Measurements from ENCODE around the gene DRAXIN. TPM values are rescaled to one million over a fixed set of nuclear protein-coding genes. Genes with fewer than 3 reads are reported as not detected.

DRAXIN gene
- total RNA-seq, 1 donor from 2014 or later: 0.09 TPM

- Histone ChIP-seq H3K9me3 (no peaks in the 10 kb centered on the region), H3K27me3 (no peaks in the 10 kb centered on the region), H3K27ac (no peak overlapping the region), H3K4me1 (no peaks in the 10 kb centered on the region), H3K36me3 (peaks cover 53% of the 10 kb centered on the region), H3K4me3 (no peak overlapping the region)
- ATAC-seq: peak; percentile 86
- DNase-seq: peak; percentile 77
- peak; percentile 66 for TF ChIP-seq CTCF (IDR thresholded peaks at IDR 0.05)
- intact Hi-C loops (cut with DNase I): no loop called here
Measured at GRCh38 chr1:11749203-11749689, 57.7 kb downstream of the DRAXIN start.

GRCh38 chr1:11749996-11750395, 58.5 kb downstream of the DRAXIN start:
- no peak for TF ChIP-seq CTCF (IDR thresholded peaks at IDR 0.05)
- no peak for DNase-seq
- Histone ChIP-seq H3K4me3 (no peak overlapping the region), H3K4me1 (no peaks in the 10 kb centered on the region), H3K36me3 (peaks cover 53% of the 10 kb centered on the region), H3K9me3 (no peaks in the 10 kb centered on the region), H3K27me3 (no peaks in the 10 kb centered on the region), H3K27ac (no peak overlapping the region)
- intact Hi-C loops (cut with DNase I): no loop called here
- no peak for ATAC-seq

GRCh38 chr1:11751087-11751486, 59.6 kb downstream of the DRAXIN start:
- DNase-seq: no peak
- no peak for TF ChIP-seq CTCF (IDR thresholded peaks at IDR 0.05)
- no peak for ATAC-seq
- H3K36me3 ChIP-seq: peaks cover 46% of the 10 kb centered on the region
- no peak overlapping the region for H3K27ac ChIP-seq
- H3K27me3 ChIP-seq: no peaks in the 10 kb centered on the region
- no peaks in the 10 kb centered on the region for H3K9me3 ChIP-seq
- H3K4me3 ChIP-seq: no peak overlapping the region
- H3K4me1 ChIP-seq: no peaks in the 10 kb centered on the region
- intact Hi-C loops (cut with DNase I): no loop called here

GRCh38 chr1:11752359-11753088, 61.0 kb downstream of the DRAXIN start:
- ATAC-seq: no peak
- Histone ChIP-seq H3K27ac (no peak overlapping the region), H3K36me3 (peaks cover 32% of the 10 kb centered on the region), H3K4me3 (no peak overlapping the region), H3K9me3 (no peaks in the 10 kb centered on the region), H3K27me3 (no peaks in the 10 kb centered on the region), H3K4me1 (no peaks in the 10 kb centered on the region)
- no peak for TF ChIP-seq CTCF (IDR thresholded peaks at IDR 0.05)
- intact Hi-C loops (cut with DNase I): no loop called here
- DNase-seq: no peak

GRCh38 chr1:11753555-11754208, 62.2 kb downstream of the DRAXIN start:
- DNase-seq (no peak), ATAC-seq (no peak)
- Histone ChIP-seq H3K4me3 (no peak overlapping the region), H3K36me3 (peaks cover 24% of the 10 kb centered on the region), H3K27me3 (no peaks in the 10 kb centered on the region), H3K9me3 (no peaks in the 10 kb centered on the region), H3K4me1 (no peaks in the 10 kb centered on the region), H3K27ac (no peak overlapping the region)
- no peak for TF ChIP-seq CTCF (IDR thresholded peaks at IDR 0.05)
- intact Hi-C loops (cut with DNase I): no loop called here
